ENCODE results near the gene APBB2.

APBB2 gene
- 0 to 0.91 (median 0.09) reads per million in 4 experiments for total RNA-seq

DNA sequence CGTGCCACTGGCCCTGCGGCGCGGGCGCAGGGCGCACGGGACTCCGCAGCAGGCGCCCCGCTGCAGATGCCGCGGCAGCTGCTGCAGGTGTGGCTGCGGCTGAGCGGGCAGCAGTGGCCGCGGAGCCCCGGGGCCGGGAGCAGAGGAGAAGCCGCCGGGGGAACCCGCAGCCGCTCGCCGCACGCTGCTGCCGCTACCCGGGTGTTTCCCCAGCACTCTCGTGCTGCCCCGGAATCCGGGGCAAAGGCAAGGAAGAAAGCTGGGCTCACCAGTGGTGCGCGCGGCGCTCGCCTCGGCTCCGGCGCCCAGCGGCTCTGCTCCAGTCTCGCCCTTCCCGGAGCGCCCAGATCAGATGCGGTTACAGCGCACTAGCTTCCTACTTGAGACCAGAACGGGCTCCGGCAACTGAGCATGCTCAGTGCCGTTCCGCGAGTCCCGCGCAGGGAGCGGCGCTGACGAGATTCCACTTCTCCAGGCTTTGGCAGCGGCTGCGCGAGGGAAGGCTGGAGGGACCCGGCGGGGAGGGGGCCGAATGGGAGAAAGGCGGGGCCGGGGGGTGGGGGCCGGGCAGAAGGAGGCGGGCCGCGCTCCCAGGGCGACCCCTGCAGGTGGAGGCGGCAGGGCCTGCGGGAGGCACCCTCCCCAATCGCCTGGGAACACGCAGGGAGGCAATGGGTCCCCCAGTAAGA lies at the start of gene APBB2:
Gene APBB2 (minus strand): TSS at position 407 of the 689 bp plus-strand sequence. CDS start 181,288 bp downstream, outside the sequence.
- no peak for DNase-seq

DNA sequence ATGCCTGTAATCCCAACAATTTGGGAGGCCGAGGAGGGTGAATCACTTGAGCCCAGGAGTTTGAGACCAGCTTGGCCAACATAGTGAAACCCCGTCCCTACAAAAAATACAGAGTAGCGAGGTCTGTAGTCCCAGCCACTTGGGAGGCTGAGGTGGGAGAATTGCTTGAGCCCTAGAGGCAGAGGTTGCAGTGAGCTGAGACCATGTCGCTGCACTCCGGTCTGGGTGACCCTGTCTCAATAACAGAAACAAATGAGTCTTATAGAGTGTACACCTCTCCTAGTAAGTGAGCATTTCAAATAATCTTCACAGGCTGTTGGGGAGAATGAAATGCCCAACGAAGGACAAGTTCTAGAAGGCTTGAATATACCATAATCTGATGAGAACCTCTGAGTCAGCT lies 47.9 kb upstream of the APBB2 start:
- DNase-seq, result no peak

DNA sequence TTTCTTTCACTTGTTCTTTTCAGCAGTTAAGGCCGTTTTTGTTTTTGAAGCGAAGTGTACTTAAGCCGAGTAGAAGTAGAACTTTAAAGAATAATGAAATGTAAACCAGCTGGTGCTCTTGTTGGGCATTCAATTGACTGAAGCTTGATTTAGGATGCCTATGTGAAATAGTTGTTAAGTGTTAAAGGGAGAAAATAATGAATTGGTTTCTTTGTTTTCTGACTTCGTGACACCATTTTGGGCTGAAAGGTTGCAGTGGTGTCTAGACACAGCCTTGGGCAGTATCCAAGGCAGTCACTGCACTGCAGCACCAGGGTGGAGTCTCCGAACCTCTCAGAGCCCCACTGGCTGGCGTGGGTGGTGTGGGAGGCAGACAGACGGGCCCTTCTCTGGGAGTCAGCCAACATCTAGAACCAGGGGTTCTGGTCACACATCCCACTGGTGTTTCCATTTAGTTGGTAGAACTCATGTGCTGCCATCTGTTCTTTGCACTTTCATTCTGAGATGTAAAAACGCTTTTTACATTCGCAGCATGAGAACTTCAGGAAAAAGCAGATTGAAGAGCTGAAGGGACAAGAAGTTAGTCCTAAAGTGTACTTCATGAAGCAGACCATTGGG lies 45.9 kb upstream of the APBB2 start:
- DNase-seq, result no peak

DNA sequence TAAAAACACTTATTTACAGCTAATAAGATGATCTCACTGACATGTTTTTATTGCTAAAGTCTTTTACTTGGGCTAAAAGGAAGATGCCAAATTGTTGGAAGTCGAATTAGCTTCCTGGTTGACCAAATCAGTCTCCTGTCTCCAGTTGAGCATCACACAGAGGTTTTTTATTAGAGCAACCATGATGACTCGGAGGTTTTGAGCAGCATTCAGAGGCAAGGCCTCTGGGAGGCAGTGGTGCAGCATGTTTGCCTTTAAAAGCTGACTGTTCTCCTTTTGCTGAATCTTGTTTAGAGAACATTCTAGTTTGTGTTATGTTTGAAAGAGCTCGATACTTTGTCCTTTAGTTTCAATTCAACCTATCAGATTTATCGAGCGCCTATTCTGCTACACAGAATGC lies 44.4 kb upstream of the APBB2 start:
- DNase-seq, result no peak

DNA sequence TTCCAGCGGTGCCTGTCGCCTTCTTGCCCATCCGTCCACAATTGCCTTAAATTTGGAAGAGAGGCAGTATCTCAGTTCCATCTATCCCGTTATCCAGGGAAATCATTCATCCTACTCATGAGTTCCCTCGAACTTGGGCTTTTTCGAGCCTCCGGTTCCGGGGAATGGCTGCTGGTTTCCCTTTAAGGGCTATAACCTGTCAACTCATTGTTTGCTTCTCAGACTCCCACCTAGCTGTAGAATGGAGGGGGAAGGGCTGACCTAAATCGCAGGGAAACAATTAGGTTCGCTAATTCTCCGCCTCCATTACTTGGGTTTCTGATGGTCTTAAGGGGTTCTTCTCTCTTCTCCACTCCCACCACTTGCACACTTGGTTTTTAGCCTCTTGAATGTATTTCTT lies 43.6 kb upstream of the APBB2 start:
- DNase-seq, result no peak

DNA sequence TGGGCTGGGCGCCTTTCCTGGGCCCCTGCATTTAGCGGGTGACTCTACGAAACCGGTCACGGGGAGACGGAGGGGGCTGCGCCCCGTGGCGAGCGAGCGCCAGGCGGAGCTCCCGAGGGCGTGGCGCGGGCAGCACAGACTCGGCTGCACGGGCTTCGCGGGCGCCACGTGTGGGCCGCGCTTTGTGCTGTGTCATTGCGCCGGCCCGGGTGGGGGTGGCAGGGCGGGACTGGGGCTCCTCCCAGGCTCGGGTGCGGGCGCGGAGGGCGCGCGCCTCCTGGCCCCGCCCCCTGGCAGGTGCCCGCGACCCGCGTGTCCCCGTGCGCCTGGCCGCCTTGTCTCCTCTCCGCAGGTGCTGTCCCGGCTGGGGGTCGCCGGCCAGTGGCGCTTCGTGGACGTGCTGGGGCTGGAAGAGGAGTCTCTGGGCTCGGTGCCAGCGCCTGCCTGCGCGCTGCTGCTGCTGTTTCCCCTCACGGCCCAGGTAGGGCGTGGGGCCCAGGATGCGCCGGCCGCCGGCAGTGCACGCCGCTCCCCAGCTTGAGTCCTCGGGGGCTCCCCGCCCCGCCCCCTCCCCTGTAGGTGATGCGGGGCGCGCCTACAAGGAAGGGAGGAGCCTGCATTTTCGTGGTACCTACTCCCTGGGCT lies 43.0 kb upstream of the APBB2 start:
- no peak for DNase-seq

DNA sequence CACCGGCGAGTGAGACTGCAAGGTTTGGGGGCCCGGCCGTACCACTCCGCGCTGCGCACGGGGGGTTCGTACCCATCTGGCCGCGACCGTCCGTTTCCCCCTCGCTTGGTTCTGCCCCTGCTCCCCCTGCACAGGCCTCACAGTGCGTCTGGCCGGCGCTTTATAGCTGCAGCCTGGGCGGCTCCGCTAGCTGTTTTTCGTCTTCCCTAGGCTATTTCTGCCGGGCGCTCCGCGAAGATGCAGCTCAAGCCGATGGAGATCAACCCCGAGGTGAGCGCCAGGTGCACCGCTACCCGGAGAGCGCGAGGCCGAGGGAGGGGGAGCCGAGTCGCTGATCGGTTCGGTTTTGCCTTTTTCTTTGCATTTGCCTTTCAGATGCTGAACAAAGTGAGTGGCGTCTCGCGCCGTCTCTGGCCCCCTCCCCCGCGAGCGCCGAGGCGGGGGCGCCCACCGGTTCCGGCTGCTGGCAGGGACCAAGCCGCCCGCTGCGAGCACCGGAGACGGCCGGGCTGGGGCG lies 42.5 kb upstream of the APBB2 start, which contains the start of gene UCHL1:
Gene UCHL1 (plus strand): TSS at position 189 of the 517 bp plus-strand sequence. CDS start 49 bp downstream, at position 238.
- no peak for DNase-seq

DNA sequence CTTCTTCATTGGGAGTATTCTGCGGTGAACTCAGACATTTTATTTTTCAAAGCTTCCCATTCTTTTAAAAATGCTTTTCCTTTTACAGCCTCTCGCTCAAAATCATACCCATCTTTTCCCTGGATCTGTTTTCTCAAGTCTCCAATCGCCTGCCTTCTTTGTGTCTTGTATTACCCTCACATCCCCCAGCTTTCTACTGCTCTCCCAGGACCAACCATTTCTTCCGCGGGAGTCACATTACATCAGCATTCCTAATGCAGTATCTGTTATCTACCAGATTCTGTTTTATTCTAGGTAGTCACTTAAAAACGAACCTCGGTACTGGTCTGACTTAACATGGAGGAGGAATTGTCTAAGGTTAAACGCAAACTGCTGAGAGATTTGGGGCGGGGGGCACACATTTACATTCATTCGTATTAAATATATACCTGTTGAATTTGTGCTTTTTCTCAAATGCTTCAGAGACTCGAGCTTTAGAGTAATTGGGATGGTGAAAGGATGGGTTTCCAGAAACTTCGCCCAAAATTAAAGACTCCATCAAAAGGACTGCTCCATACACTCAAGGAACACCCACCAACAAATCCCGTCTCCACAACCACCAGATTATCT lies 41.9 kb upstream of the APBB2 start:
- DNase-seq, result no peak

DNA sequence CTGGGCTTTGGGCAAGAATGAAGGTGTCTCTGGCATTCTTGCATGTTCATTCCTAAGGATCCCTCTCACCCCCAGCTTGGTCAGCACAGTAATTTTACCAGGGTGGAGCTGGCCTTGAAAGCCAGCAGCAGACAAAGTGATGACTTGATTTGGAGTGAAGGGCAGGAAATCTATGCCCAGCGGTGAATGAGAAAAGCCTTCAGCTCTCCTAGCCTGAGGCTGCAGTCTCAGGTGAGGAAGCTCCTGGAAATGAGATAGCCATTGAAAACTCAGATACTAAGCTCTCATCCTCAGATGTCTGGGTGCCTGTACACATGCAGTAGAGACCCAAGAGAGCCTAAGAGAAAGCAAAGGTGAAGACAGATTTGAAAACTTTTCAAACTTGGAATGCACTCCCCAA lies 31.6 kb upstream of the APBB2 start:
- DNase-seq, result no peak

DNA sequence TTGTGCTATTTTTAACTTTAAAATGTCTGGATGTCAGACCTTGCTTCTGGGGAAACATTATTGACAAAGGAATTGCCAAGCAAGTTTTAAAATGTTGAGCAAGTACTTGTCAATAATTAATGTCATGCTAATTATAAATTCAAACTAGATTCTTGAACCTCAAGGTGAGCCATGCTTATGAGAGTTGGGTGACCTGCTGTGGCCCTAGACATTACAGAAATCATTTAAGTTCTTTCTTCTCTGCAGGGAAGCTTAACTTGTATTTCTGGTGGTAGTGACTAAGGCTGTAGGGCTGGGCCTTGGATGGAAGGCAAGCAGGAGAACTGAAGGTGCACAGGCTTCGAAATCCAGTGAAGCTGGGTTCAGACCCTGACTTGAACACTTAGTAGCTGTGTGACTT lies 27.6 kb upstream of the APBB2 start:
- no peak for DNase-seq

DNA sequence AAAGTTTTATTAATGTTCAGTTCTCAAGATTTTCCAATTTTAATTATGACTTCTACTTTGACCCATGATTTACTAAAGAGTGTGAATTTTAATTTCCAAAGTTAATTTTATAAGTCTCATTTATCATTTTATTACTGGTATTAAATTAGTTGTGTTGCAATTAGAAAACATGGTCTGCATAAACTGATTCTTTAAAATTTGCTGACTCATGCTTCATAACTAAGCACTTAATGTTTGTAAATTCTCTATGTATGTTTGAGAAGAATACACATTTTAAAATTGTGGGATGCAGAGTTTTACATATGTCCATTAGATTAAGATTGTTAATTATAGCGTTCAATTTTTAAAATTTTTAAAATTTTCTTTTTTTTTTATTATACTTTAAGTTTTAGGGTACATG lies 22.2 kb upstream of the APBB2 start:
- no peak for DNase-seq

DNA sequence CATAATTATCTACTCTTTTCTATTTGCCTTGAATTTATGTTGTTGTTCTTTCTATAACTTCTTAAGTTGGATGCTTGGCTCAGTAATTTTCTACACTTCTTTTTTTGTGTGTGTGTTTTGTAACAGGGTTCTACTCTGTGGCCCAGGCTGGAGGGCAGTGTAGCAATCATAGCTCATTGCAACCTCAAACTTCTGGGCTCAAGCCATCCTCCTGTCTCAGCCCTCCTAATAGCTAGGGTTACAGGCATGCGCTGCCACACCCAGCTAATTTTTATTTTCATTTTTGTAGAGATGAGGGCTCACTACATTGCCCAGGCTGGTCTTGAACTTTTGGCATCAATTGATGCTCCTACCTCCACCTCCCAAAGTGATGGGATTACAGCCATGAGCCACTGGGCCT lies 21.7 kb upstream of the APBB2 start:
- DNase-seq, result no peak

DNA sequence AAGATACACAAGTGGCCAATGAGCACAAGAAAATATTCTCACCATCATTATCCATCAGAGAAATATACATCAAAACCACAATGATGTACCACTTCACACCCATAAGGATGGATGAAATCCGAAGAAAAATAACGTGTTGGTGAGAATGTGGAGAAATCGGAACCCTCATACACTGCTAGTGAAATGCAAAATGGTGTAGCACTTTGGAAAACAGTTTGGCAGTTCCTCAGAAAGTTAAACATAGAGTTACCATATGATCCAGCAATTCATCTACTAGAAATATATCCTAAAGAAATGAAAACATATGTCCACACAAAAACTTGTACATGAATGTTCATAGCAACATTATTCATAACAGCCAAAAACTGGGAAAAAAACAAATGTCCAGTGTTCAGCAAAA lies 18.5 kb upstream of the APBB2 start:
- no peak for DNase-seq

DNA sequence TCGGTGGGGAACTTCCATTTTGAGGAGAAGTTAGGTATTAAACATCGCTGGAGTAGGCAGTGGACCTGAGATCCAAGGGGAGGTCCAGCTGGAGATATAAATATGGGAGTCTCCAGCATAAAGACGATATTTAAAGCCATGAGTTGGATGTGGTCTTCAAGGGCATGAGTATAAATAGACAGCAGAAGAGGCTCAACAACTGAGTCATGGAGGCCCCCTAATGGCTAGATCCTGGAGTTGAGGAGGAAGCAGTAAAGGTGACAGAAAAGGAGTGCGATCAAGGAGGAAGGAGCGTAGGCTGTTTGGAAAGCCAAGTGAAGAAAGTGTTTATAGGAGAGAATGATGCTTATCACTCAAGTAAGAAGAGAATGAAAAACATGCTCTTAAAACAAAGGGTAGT lies 18.1 kb upstream of the APBB2 start:
- no peak for DNase-seq

DNA sequence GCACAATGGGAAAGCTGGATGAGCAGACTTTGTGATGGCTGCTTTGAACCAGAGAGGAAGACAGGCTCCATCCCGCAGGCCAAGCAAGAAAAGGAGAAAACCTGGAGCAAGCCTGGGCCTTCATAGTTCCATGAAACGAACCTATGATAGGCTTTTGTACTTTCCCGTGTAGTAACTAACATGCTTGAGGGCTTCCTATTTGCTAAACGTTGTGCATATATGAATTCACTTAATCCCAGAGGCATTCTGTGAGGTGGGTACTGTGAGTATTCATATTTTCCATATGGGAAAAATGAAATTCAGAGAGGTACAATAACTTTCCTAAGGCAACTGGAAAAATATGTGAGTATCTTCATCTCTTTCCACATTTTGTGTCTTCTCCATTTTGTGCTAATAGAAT lies 13.6 kb upstream of the APBB2 start:
- DNase-seq, result no peak

DNA sequence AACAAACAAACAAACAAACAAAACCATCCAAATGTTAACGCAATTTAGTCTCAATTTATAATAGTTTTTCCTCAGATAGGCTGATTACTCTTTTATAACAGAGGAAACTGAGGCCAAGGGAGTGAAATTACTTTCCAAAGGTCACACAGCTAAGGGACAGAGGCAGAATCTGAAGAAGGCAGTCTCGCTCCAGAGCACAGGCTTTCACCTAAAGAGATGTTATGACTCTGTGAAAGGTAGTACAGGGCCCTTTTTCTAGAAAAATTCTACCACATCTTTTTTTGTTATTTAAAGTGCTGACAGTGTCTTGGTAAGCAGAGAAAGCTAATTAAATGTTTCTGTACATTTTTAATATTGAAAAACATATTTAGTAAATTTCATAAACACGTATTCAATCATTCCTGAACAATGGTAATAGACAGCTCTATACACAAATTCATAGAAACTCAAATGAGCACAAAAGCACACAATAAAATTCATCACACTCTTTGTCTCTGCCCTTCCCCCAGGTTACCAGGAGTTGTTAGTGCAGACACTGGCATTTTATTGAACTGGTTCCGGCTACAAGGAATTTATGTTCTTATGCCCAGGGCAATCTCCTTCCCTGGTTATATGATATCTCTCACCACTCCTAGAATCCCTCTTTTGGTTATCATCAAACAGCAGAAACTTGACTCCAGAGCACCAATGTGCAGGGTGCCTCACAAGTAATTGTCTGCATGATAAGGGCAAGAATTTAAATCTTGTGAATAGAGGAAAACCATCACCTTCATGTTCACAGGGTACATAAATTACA lies 7.7 kb upstream of the APBB2 start:
- DNase-seq, result no peak

DNA sequence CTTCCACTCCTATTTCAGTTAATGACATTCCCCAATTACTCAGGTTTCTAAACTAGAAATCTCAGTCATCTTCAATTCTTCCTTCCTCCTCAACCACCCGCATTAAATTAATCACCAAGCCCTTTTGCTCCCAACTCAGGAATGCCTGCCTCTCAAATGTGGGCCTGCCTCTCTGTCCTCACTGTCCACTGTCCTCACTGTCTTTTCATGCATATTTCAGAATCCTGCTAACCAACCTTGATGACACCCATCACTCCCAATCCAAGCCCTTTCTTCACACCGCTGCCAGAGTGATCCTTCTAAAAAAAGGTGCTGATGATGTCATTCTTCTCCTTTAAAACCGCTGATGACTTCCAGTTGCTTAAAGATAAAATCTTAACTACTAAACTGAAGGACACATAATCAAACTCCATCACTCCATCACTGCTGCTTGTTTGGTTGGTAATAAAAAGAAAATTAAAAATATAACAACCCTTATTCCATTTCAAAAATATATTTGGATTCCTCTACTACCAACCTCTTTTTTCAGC lies 5.1 kb upstream of the APBB2 start:
- DNase-seq, result no peak

DNA sequence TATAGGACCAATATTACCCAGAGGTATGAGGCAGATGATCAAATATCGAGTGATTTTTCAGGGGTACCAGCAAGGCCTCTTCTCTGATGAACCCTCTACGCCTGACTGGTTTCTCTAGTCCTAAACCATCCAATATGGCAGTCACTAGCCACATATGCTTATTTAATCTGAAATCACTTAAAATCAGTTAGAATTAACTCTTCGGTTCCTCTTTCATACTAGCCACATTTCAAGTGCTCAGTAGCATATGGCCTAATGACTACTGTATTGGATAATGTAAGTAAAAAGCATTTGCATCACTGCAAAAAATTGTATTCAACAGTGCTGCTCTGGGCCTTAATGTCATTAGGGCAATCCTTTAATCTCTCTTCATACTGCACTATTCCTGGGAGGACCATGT lies 4.4 kb upstream of the APBB2 start:
- no peak for DNase-seq

DNA sequence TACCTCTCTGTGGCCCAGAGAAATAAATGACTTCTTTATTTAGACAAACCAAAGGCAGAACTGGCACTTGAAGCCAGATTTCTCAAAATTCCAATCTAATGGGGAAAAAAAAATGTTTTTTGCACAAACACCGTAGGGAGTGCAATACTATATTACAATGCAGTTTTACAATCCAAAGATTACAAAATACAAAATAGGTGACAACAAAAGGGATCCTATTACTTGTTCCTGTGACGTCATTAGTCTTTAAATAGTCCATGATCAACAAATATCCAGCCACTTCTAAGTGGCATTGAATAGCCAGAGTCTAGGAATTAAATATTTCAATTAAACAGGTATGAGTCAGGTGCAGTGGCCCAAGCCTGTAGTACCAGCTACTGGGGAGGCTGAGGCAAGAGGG lies 3.0 kb upstream of the APBB2 start:
- no peak for DNase-seq

DNA sequence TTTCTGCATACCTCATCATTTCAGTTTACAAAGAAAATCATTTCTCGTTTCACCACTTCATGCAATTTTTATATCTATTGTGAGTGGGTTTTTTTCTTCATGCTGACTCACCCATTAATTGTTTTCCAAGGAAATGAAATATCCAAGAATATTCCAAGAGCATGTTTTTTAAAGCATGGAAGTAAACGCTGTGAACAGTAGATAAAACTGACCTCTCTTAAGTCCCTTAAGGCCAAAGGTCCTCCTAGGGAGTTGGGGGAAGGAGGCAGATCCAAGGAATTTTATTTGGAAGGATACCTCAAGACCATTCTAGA lies 2.6 kb upstream of the APBB2 start:
- DNase-seq, result no peak

DNA sequence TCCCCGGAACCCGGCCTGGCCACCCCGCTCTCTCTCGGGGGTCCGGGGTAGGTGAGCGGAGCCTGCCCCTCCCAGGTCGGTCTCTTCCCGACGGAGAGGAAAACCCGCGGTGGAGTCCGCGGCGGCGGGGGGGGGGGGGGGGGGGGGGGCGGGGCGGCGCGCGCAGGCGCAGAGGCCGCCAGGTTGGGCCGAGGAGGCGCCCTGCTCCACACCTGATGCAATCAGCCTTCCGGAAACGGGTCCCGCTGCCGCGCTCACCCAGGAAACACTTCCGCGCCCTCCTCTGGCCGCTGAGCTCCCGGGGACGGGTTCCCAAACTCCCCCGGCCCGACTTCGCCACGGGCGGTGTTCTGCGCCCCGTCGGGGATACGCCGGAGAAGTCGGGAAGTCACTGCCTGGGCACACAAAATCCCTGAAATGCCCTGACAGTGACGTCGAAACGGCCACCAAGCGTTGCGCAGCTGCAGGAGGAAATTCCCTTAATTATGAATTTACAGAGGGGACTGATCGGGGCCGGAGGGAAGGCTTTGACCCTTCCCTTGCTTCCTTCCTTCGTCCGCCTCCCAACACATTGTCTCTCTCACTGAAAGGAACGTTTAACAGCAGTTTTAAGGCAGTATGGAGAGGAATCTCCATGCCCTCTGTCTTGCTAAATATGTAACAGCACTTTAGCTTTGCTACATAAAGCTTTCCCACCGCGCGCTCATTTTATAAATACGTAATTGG lies 2.1 kb upstream of the APBB2 start:
- no peak for DNase-seq

DNA sequence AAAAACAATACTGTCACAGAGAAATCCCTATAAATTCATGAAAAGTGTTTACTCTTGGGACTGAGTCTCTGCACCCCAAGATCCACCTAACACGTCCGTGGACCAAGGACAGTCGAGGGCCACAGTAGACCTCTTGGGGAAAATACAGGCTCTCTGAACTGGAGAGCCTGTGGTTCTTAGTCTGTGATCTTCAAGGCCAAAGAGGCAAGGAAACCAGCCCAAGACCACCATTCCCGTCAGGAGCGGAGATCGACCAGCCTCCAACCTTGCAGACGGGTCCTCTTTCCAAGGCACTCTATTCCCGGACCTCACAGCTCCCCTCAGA lies 1.6 kb upstream of the APBB2 start:
- no peak for DNase-seq
